Activated naive CD4-positive, alpha-beta T cell treated with Interleukin-2 at 50 U/mL for 16 hours (primary cell): ENCODE measurements around the gene REPS2.

Experiments used
- DNase-seq: peaks from one replicate; pipeline ENCODE4 v3.0.0-alpha.2; 2020

REPS2 gene

GRCh38 chrX:17007134-17007768, 60.8 kb downstream of the REPS2 start:
- DNase-seq = no peak

DNA sequence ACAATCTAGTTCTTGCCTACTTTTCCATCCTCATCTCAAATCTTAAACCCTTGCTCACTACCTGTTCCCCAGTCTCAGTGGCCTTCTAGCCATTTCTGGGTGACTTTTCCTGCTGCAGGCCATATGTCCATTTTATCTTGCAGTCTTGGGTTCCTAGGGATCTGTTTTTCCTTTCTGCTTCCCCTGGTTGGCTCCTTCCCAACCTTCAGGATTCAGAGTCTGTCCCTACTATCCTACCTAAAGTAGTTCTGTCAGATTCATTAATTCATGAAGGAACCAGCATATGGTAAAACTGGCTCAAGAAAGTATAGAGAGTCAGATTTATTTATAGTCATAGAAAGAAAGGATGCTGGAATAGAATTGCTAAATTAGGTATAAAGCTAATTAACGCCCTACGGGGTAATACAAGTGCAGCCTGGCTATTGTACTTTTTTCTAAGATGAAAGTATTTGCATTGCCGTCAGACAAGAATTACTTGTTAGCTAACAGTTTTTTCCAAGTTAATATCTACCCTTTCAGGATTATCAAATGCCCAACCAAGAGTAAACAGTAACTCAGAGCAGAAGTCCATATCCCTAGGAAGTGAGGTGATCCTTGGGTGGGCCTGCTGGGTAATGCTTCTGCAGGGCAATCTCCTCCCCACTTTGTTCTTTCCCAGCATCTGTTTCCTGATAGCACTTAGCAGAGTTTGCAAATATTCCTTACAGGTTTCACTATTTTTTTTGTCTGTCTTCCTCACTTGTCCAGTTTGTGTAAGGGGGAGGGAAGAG, 63.6 kb downstream of the REPS2 start:
- no peak for DNase-seq

DNA sequence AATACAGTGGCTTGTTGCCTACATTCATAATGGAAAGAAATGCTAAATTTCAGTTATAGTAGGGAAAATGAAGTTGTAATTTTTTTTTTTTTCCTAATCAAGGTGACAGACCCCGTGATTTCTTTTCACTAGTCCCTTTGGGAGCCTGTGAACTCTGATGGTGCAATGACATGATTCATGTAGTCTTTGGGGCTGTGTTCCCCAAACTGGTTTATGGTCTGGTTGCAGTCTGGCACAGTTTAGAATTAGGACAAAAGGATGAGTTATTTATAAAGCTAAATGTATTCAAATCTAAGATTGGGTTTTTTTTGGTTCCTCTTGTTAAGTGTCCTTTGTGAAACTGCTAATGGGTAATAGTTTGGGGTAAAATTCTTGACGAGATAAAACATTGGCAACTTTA, 66.0 kb downstream of the REPS2 start:
- DNase-seq = no peak

DNA sequence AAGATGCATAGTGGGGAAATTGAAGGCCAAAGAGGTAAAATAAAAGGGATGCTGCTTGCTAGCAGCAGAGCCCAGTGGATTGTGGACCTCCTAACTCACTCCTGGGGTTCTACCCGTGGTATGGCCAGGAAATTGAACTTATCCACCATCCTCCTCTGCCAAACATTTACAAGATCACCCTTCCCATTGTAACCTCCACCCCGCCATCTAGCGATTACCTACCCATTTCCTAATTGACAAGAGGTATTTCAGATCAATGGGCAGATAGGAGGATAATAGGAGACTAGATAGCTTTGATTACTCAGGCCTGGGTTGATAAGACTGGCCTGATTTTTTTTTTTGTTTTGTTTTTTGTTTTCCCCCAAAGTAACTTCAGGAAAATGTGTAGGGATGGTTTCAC, 67.8 kb downstream of the REPS2 start:
- no peak for DNase-seq

DNA sequence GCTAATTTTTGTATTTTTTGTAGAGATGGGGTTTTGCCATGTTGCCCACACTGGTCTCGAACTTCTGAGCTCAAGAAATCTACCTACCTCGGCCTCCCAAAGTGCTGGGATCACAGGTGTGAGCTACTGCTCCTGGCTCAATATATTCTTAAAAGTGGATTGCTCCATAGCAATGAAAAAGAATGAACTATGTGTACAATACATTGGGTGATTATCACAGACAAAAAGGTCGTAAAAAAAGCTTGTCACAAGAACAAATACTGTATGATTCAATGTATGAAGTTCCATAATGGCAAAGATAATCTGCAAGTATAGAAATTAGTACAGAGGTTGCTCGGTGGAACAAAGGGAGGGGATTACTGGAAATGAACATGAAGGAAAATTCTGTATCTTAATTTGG, 70.7 kb downstream of the REPS2 start:
- no peak for DNase-seq

GRCh38 chrX:17020356-17020755, 73.9 kb downstream of the REPS2 start:
- no peak for DNase-seq

DNA sequence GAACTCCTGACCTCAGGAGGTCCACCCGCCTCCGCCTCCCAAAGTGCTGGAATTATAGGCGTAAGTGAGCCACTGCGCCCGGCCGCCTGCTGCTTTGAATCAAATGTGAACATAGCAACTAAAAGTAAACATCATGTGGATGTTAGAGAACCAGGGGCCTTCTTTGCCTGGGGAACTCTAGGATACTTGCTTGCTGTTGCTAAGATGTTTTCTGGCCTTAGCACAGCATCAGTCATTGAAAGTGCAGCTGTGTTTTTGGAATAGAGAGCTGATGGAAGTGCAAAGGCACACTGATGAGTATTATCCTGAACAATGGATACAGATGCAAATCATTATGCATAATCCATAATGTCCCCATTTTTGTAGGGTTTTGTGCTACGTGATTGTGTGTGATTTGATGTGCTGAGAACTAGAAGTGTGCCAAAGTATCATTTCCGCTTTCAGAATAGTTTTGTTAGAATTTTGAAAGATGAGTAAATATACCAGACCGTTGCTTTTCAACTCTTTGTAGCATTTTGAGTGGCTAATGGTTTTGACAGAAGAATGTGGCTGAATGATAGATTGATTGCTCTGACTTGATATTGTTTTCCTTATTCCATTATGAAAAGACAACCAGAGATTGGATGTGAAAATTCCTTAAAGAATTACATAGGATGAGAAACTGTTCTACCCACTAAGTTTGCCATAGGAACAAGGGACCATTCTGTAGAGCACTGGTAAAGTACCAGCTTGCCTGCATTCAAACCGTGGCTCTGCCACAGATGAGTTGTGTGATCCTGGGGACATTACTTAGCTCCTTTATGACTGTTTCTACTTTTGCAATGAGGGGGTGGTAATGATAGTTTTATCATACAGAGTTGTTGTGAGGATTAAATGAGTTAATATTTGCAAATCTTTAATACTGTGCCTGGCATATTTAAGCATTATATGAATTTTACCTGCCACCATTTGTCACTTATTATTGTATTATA, 74.7 kb downstream of the REPS2 start:
- DNase-seq = no peak

GRCh38 chrX:17021851-17022604, 75.6 kb downstream of the REPS2 start:
- DNase-seq = no peak

DNA sequence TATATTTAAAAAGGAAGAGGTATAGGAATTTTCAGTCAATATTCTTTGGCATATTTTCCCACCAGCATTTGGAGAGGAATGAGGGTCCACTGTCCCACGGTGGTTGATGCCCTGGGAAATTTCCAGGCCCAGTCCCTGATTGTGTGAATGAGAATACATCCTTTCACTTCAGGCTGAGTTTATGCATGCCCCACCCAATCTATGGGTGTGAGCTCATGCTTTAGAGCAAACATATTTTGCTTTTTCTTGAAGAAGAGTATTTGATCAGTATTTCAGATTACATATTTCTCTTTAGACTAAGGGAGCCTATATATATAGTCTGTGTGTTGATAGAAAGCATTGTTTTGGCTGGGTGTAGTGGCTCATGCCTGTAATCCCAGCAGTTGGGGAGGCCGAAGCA, 77.2 kb downstream of the REPS2 start:
- no peak for DNase-seq

GRCh38 chrX:17024886-17025285, 78.4 kb downstream of the REPS2 start:
- DNase-seq = no peak

DNA sequence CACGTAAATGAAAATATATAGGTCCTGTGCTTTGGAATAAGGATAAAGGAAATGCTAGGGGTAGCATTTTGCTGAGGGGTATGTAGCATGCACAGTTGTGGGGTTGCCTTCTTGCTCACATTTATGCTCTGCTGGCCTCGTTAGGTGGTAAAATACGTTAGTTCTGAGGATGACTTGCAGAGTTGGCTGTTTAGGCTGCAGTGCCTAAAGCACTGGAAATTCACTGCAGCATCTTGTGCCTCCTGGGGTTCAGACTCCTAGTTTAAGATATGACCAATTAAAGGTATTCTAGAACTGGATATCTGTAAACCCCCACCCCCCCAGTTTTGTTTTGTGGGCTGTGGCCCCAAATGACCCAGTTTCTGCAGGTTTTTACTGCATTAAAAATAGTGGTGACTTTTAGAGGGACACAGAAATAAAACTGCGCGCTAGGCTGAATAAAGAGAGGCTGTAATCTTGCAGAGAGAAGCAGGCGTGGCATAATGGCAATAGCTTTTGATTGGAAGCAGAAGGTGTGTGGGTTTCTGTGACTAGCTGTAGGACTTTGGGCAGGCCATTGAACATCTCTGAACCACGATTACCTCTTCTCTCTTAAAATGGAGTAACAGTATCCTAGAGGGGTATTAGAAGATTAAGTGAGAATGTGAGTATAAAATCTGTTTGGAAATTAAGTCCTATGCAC, 79.3 kb downstream of the REPS2 start:
- no peak for DNase-seq

GRCh38 chrX:17027931-17028330, 81.5 kb downstream of the REPS2 start:
- no peak for DNase-seq

DNA sequence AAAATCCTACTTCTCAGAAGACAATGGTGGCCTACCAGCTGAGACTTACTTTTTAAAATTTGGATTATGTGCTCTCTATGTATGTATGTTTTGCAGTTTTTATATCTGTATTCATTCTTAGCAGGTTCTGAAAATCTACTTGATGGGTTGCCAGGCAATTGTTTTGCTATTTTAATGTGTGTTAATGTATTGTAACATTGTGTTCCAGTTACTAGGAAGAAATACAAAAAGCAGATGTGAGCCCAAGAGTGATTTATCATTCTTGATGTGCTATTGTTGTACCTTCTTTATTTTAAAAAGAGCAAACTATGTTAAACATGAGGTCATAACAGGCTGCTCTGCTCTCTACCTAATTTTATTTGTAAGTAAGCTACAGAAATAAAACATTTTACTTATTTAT, 81.9 kb downstream of the REPS2 start:
- DNase-seq = no peak

GRCh38 chrX:17030092-17030491, 83.6 kb downstream of the REPS2 start:
- no peak for DNase-seq

- DNase-seq = no peak
These were observed 84.3 kb downstream of the REPS2 start for GRCh38 chrX:17030580-17031270.

DNA sequence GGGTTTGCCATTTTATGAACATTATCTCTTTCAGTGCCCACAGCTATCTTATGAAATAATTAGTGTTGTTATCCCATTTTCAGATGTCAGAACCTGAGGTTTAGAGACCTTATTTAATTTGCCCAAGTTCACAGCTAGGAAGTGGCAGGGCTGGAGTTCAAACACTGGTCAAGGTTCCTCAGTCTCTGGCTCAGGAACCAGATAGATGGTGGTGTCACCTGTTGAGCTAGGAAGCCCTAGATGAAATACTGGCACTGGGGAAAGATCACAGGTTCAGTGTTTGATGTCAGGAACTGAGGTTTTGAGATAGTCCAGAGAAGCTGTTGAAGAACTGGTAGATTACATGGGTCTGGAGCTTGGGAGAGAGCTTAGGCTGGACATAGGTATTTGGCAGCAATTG, 85.4 kb downstream of the REPS2 start:
- DNase-seq = no peak

DNA sequence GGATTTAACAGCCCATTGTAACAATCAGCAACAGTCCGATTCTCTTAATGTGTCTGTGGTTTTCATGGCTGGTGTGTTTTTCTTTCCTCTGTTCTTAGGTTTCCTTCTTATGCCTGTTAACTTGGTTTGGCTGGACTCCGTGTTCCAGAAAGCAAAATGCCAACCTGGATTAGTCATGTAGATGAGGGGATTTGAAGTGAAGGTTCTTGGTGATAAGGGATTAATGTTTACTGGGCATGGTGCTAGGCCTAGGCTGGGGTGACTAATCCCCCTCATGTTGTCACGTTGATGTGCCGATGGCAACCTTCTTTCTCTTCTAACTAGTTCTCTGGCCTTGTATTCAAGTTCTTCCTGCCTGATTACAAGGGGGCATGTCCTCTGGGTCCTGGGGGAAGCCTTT, 85.9 kb downstream of the REPS2 start:
- no peak for DNase-seq

- no peak for DNase-seq
These were observed 86.8 kb downstream of the REPS2 start for GRCh38 chrX:17033225-17033624.

DNA sequence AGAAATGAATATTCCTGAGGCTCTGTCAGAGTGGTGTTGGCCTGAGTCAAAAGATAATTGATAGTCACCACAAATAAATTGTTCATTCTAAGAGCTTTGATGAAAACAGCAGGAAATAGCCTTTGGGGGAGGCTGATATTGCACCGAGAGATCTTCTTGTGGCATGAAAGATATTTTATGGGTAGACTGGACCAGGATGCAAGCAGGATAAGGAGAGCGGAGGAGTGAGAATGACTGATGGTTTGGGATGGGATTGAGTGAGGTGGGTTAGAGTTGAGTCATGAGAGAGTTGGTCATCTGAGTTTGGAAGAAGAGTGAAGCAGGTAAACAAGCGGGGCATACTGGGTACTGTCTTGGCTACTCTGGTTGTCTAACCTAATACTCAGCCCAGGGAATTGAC, 88.7 kb downstream of the REPS2 start:
- DNase-seq = no peak

- no peak for DNase-seq
These were observed 89.9 kb downstream of the REPS2 start for GRCh38 chrX:17036171-17036961.

DNA sequence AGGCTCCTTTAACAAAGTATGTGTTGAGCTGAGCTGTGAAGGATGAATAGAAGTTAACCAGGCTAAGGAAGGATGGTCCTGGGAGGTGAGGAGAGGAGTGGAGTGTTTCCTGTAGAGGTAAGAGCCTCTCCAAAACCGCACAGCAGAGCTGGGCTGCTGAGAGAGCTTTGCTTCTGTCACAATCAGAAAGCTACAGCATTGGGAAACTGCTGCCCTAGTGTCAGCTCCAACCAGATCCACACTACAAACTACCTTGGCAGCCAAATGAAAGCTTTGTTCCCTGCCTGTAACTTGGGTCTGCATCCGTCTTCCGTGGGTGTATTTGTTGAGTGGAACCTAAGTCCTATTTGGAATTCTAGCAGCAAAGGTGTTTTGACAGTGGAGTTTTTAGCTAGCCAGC, 91.8 kb downstream of the REPS2 start:
- DNase-seq = no peak
